ENCODE results near the gene ZNF541. TPM values are rescaled to one million over a fixed set of nuclear protein-coding genes. Genes with fewer than 3 reads are reported as not detected.

ZNF541 gene
- total RNA-seq, 1 donor from 2014 or later: not detected

GRCh38 chr19:47538812-47539211, 34.1 kb downstream of the ZNF541 start:
- Mint-ChIP-seq H3K27me3 (peaks cover 3% of the 10 kb centered on the region), H3K9me3 (no peaks in the 10 kb centered on the region), H3K4me3 (no peak overlapping the region), H3K27ac (no peak overlapping the region), H3K4me1 (ENCODE audit: unreplicated experiment) (peaks cover 4% of the 10 kb centered on the region), H3K36me3 (no peaks in the 10 kb centered on the region)
- DNase-seq (ENCODE audit: extremely low spot score, unreplicated experiment): no peak
- no peak for TF ChIP-seq CTCF (conservative IDR thresholded peaks at IDR 0.05)

GRCh38 chr19:47537493-47537892, 35.5 kb downstream of the ZNF541 start:
- H3K27ac Mint-ChIP-seq: no peak overlapping the region
- no peak for DNase-seq (ENCODE audit: extremely low spot score, unreplicated experiment)
- TF ChIP-seq CTCF (conservative IDR thresholded peaks at IDR 0.05): no peak
- no peak overlapping the region for H3K4me3 Mint-ChIP-seq
- H3K27me3 Mint-ChIP-seq: peaks cover 3% of the 10 kb centered on the region
- H3K4me1 Mint-ChIP-seq (ENCODE audit: unreplicated experiment): peaks cover 4% of the 10 kb centered on the region
- no peaks in the 10 kb centered on the region for H3K9me3 Mint-ChIP-seq
- no peaks in the 10 kb centered on the region for H3K36me3 Mint-ChIP-seq

GRCh38 chr19:47534628-47535027, 38.3 kb downstream of the ZNF541 start:
- DNase-seq (ENCODE audit: extremely low spot score, unreplicated experiment): no peak
- H3K27ac Mint-ChIP-seq: no peak overlapping the region
- no peaks in the 10 kb centered on the region for H3K36me3 Mint-ChIP-seq
- no peaks in the 10 kb centered on the region for H3K4me1 Mint-ChIP-seq (ENCODE audit: unreplicated experiment)
- H3K27me3 Mint-ChIP-seq: peaks cover 11% of the 10 kb centered on the region
- H3K4me3 Mint-ChIP-seq: no peak overlapping the region
- H3K9me3 Mint-ChIP-seq: no peaks in the 10 kb centered on the region
- no peak for TF ChIP-seq CTCF (conservative IDR thresholded peaks at IDR 0.05)

- DNase-seq (ENCODE audit: extremely low spot score, unreplicated experiment): no peak
- H3K4me1 Mint-ChIP-seq (ENCODE audit: unreplicated experiment): no peaks in the 10 kb centered on the region
- TF ChIP-seq CTCF (conservative IDR thresholded peaks at IDR 0.05): no peak
- peaks cover 14% of the 10 kb centered on the region for H3K27me3 Mint-ChIP-seq
- H3K27ac Mint-ChIP-seq: no peak overlapping the region
- H3K4me3 Mint-ChIP-seq: no peak overlapping the region
- no peaks in the 10 kb centered on the region for H3K9me3 Mint-ChIP-seq
- no peaks in the 10 kb centered on the region for H3K36me3 Mint-ChIP-seq
These were observed 41.1 kb downstream of the ZNF541 start for GRCh38 chr19:47531640-47532387.

GRCh38 chr19:47529018-47529742, 43.8 kb downstream of the ZNF541 start:
- no peak for TF ChIP-seq CTCF (conservative IDR thresholded peaks at IDR 0.05)
- DNase-seq (ENCODE audit: extremely low spot score, unreplicated experiment): no peak
- H3K9me3 Mint-ChIP-seq: no peaks in the 10 kb centered on the region
- H3K36me3 Mint-ChIP-seq: no peaks in the 10 kb centered on the region
- H3K27me3 Mint-ChIP-seq: peaks cover 15% of the 10 kb centered on the region
- H3K4me3 Mint-ChIP-seq: no peak overlapping the region
- no peaks in the 10 kb centered on the region for H3K4me1 Mint-ChIP-seq (ENCODE audit: unreplicated experiment)
- no peak overlapping the region for H3K27ac Mint-ChIP-seq
